HG02759 (cell line): ENCODE results near the gene F8.
"Not testable (repeated sequence)": the region's sequence is repeated elsewhere in the genome, so short reads cannot be mapped to it uniquely, and the experiment has no call there.

Experiments
- ATAC-seq: cut with Tn5 transposase; IDR thresholded peaks from one replicate; pipeline ENCODE4 v1.9.1; 2021; ENCODE audit warnings: mild to moderate bottlenecking, moderate library complexity; ENCODE audit not compliant: unreplicated experiment

F8 gene

GRCh38 chrX:154988719-154989118 lies 33.8 kb downstream of the F8 start:
- ATAC-seq, result no peak

GRCh38 chrX:154987940-154988339 lies 34.6 kb downstream of the F8 start:
- ATAC-seq, result no peak

- no peak for ATAC-seq
Observed at GRCh38 chrX:154986826-154987575, 35.5 kb downstream of the F8 start.

- ATAC-seq, result no peak
Observed at GRCh38 chrX:154981116-154981411, 41.5 kb downstream of the F8 start.

GRCh38 chrX:154980330-154981115 lies 42.0 kb downstream of the F8 start:
- ATAC-seq, result peak; percentile 90

DNA sequence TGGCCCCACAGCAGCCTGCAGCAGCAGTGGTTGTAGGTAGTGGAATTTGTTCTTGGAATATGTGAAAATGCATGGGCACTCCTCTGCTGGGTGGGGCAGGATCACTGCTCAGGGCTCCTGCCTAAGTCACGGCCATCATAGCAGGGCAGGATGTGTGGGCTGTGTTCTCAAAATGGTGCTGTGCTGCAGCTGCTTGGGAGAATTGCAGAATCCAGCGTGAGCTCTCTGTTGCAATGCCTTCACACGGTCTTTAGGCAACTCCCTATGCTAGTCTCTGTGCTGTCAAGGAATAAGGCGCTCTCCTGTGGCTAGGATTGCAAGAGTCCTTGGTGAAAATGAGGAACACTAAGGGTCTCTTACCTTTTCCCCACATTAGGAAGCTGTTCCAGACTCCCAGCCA lies 42.9 kb downstream of the F8 start:
- no peak for ATAC-seq

- no peak for ATAC-seq
Observed at GRCh38 chrX:154968353-154968752, 54.2 kb downstream of the F8 start.

- no peak for ATAC-seq
Observed at GRCh38 chrX:154967603-154968002, 54.9 kb downstream of the F8 start.

GRCh38 chrX:154961947-154962346 lies 60.6 kb downstream of the F8 start:
- no peak for ATAC-seq

GRCh38 chrX:154955799-154956198 lies 66.7 kb downstream of the F8 start:
- ATAC-seq, result not testable (repeated sequence)

GRCh38 chrX:154939265-154939664 lies 83.3 kb downstream of the F8 start:
- not testable (repeated sequence) for ATAC-seq

DNA sequence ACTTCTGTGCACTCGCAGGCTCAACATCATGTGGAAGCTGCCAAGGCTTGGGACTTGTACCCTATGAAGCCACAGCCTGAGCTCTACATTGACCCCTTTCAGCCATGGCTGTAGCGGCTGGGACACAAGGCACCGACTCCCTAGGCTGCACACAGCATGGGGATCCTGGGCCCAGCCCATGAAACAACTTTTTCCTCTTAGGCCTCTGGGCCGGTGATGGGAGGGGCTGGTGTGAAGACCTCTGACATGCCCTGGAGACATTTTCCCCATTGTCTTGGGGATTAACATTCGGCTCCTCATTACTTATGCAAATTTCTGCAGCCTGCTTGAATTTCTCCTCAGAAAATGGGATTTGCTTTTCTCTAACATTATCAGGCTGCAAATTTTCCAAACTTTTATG lies 97.8 kb downstream of the F8 start:
- not testable (repeated sequence) for ATAC-seq

DNA sequence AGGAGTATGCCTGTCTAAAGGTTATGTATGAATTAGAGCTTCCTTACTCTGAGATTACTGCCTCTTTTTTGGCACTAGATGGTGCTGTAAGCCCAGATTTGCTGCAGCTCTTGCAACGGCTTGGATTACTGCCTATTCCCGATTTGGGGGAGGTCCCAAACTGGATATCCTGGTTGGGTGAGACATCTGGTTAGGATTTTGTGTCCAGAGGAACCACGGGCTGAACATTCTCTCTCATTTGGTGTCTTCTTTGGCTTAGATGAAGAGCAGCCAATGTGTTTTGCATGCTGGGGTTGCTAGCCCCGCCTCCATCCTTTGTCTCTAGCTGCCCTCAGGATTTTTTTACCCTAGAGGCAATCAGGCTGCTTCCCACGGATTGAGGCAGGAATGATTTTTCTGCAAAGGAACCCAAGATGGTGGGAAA lies 104.5 kb downstream of the F8 start:
- no peak for ATAC-seq

DNA sequence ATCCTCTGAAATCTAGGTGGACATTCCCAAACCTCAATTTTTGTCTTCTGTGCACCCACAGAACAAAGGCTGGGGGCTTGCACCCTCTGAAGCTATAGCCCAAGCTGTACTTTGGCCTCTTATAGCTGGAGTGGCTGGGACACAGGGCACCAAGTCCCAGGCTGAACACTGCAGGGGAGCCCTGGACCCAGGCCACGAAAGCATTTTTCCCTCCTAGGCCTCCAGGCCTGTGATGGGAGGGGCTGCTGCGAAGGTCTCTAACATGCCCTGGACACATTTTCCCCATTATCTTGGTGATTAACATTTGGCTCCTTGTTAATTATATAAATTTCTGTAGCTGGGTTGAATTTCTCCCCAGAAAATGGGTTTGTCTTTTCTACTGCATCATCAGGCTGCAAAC lies 108.5 kb downstream of the F8 start:
- no peak for ATAC-seq

- not testable (repeated sequence) for ATAC-seq
Observed at GRCh38 chrX:154910528-154910927, 112.0 kb downstream of the F8 start.

GRCh38 chrX:154910048-154910447 lies 112.5 kb downstream of the F8 start:
- not testable (repeated sequence) for ATAC-seq

DNA sequence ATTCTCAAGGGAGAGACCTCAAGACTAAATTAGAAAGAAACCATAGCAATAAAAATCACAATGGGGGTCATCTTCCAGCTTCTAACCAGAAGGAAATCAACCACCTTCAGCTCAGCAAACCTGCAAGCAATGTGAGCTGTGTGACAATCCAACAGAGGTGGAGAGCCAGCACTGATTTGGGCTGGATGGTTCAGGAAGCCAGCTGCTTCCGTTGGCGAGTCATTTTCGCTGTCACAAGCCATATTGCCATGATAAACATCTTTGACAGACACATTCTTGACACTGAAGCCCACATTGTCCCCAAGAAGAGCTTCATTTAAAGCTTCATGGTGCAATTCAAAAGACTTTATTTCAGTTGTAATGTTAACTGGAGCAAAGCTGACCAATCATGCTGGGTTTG lies 113.7 kb downstream of the F8 start:
- no peak for ATAC-seq

GRCh38 chrX:154902408-154902807 lies 120.1 kb downstream of the F8 start:
- no peak for ATAC-seq

DNA sequence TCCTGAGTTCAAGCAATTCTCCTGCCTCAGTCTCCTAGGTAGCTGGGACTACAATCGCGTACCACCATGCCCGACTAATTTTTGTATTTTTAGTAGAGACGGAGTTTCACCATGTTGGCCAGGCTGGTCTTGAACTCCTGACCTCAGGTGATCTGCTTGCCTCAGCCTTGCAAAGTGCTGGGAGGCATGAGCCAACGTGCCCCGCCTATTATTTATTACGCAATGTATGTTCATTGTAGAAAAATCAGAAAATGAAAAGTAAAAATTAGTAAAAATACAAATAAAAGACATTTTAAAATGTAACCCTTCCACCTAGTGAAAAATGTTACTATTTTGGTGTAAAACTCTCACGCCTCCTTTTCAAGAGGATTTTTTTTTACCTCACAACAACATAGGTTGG lies 122.2 kb downstream of the F8 start:
- no peak for ATAC-seq

GRCh38 chrX:154892296-154892695 lies 130.2 kb downstream of the F8 start:
- no peak for ATAC-seq

GRCh38 chrX:154890990-154891639 lies 131.4 kb downstream of the F8 start:
- ATAC-seq, result no peak

DNA sequence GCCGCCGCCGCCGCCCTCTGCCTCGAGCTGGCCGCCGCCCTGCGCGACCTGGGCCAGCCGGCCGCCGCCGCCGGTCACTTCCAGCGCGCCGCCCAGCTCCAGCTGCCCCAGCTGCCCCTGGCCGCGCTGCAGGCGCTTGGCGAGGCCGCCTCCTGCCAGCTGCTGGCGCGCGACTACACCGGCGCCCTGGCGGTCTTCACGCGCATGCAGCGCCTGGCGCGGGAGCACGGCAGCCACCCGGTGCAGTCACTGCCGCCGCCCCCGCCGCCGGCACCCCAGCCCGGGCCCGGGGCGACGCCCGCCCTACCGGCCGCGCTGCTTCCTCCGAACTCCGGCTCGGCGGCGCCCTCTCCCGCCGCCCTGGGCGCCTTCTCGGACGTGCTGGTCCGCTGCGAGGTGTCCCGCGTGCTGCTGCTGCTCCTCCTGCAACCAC lies 135.7 kb downstream of the F8 start:
- peak; percentile 58 for ATAC-seq
